Dermis lymphatic vessel endothelial cell (primary cell): ENCODE measurements around the gene HDAC9. TPM values are rescaled to one million over a fixed set of nuclear protein-coding genes. Genes with fewer than 3 reads are reported as not detected.

Experiments
- total RNA-seq: library from RNA; depleted of rRNA; stranded (reverse); fragments of >200 nt; gene quantifications from 2 replicates; pipeline ENCODE4 v1.2.1, GENCODE V29; 2014

HDAC9 gene
- total RNA-seq: 7.6 and 7.7 TPM in 2 replicates

DNA sequence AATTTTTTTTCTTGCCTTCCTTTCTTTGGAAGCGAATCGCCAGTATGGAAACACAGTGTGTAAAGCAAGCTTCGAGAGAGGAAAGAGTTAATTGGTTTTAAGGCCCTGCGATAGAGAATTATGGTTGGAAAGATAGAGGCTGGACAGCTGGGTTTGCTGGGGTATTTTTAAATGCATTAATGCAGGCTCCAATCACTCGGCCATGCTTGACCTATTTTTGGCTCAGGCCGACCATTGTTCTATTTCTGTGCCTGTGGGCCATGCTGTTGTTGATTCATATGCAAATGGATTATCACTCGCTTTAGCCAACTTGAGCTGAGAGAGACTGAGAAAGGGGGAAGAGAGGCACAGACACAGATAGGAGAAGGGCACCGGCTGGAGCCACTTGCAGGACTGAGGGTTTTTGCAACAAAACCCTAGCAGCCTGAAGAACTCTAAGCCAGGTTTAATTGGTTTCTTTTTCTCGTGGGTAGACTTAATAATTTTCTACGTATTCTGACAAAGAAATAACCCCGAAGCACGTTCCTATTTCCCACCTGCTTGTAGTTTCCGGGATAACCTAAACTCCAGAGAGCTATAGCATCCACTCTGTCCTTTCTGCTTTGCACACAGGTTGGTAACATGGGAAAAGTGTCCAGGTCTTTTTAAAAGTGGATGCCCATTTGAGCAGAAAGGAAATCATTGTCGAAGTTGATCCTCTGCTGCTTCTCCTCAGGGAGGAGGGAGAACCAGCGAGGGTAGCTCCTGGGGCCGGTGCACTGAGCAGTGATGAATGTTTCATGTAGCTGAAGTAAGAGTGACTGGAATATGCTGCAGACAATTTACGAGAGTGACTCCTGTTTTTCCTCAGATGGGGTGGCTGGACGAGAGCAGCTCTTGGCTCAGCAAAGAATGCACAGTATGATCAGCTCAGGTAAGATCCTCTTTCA is at the start of gene HDAC9:
Gene HDAC9 (plus strand): TSS at position 338 of the 929 bp plus-strand sequence. CDS start 554 bp downstream, at position 892.

